ENCODE data around the gene OSTF1. TPM values are rescaled to one million over a fixed set of nuclear protein-coding genes. Genes with fewer than 3 reads are reported as not detected.

The OSTF1 gene
- total RNA-seq, 2 donors from 2014 or later, result 24.5 to 35.8 TPM

GRCh38 chr9:75069171-75069570 is 19.1 kb upstream of the OSTF1 start:
- H3K27ac ChIP-seq, result no peak overlapping the region
- 48% methylated on average over 2 of the region's 2 CpGs for WGBS
- H3K4me3 ChIP-seq, result no peak overlapping the region
- intact Hi-C loops (cut with DNase I), result no loop called here
- H3K27me3 ChIP-seq (replicated peaks; ENCODE audit: insufficient read depth), result no peaks in the 10 kb centered on the region
- no peak for TF ChIP-seq POLR2AphosphoS5 (IDR thresholded peaks at IDR 0.05)
- no peak for TF ChIP-seq CTCF (IDR thresholded peaks at IDR 0.05)
- TF ChIP-seq POLR2A (IDR thresholded peaks at IDR 0.05), result no peak
- no peak for DNase-seq (ENCODE audit: low spot score)
- no peaks in the 10 kb centered on the region for H3K4me1 ChIP-seq (replicated peaks)
- no peaks in the 10 kb centered on the region for H3K36me3 ChIP-seq
- H3K9me3 ChIP-seq, result no peaks in the 10 kb centered on the region

- Histone ChIP-seq H3K4me3 (no peak overlapping the region), H3K27me3 (replicated peaks; ENCODE audit: insufficient read depth) (no peaks in the 10 kb centered on the region), H3K9me3 (no peaks in the 10 kb centered on the region), H3K36me3 (no peaks in the 10 kb centered on the region), H3K27ac (no peak overlapping the region), H3K4me1 (replicated peaks) (no peaks in the 10 kb centered on the region)
- intact Hi-C loops (cut with DNase I), result no loop called here
- TF ChIP-seq POLR2AphosphoS5 (IDR thresholded peaks at IDR 0.05) (no peak), CTCF (IDR thresholded peaks at IDR 0.05) (no peak), POLR2A (IDR thresholded peaks at IDR 0.05) (no peak)
- WGBS, result 75% methylated on average over 5 of the region's 5 CpGs
- no peak for DNase-seq (ENCODE audit: low spot score)
These were observed 16.7 kb upstream of the OSTF1 start for GRCh38 chr9:75071530-75072122.

GRCh38 chr9:75072895-75073294 is 15.4 kb upstream of the OSTF1 start:
- Histone ChIP-seq H3K4me3 (no peak overlapping the region), H3K4me1 (replicated peaks) (no peaks in the 10 kb centered on the region), H3K9me3 (no peaks in the 10 kb centered on the region), H3K27me3 (replicated peaks; ENCODE audit: insufficient read depth) (no peaks in the 10 kb centered on the region), H3K27ac (no peak overlapping the region), H3K36me3 (no peaks in the 10 kb centered on the region)
- TF ChIP-seq CTCF (IDR thresholded peaks at IDR 0.05) (no peak), POLR2AphosphoS5 (IDR thresholded peaks at IDR 0.05) (no peak), POLR2A (IDR thresholded peaks at IDR 0.05) (no peak)
- WGBS, result 99% methylated on average over 4 of the region's 4 CpGs
- no peak for DNase-seq (ENCODE audit: low spot score)
- intact Hi-C loops (cut with DNase I), result no loop called here

- DNase-seq (ENCODE audit: low spot score), result no peak
- TF ChIP-seq POLR2A (IDR thresholded peaks at IDR 0.05) (no peak), CTCF (IDR thresholded peaks at IDR 0.05) (no peak), POLR2AphosphoS5 (IDR thresholded peaks at IDR 0.05) (no peak)
- Histone ChIP-seq H3K27me3 (replicated peaks; ENCODE audit: insufficient read depth) (no peaks in the 10 kb centered on the region), H3K36me3 (no peaks in the 10 kb centered on the region), H3K4me3 (no peak overlapping the region), H3K27ac (no peak overlapping the region), H3K9me3 (no peaks in the 10 kb centered on the region), H3K4me1 (replicated peaks) (no peaks in the 10 kb centered on the region)
- intact Hi-C loops (cut with DNase I), result no loop called here
- WGBS, result 4% methylated on average over 2 of the region's 2 CpGs
These were observed 6.7 kb upstream of the OSTF1 start for GRCh38 chr9:75081632-75082031.

GRCh38 chr9:75083188-75083970 is 4.9 kb upstream of the OSTF1 start:
- H3K27me3 ChIP-seq (replicated peaks; ENCODE audit: insufficient read depth), result no peaks in the 10 kb centered on the region
- no peaks in the 10 kb centered on the region for H3K36me3 ChIP-seq
- H3K4me1 ChIP-seq (replicated peaks), result no peaks in the 10 kb centered on the region
- peak; percentile 61 for DNase-seq (ENCODE audit: low spot score)
- no peak overlapping the region for H3K4me3 ChIP-seq
- TF ChIP-seq CTCF (IDR thresholded peaks at IDR 0.05) (peak in 2 of 4 experiments; percentile 38), POLR2A (IDR thresholded peaks at IDR 0.05) (peak; percentile 44), POLR2AphosphoS5 (IDR thresholded peaks at IDR 0.05) (peak; percentile 53)
- H3K9me3 ChIP-seq, result no peaks in the 10 kb centered on the region
- H3K27ac ChIP-seq, result peak overlapping the region; percentile 36 to 76
- intact Hi-C loops (cut with DNase I), result no loop called here
- WGBS, result 36% methylated on average over 12 of the region's 12 CpGs

Data from prostate gland (tissue), 2 donors.